HG02973 (cell line): ENCODE data around the gene UNC5C.

Experiments
- ATAC-seq: cut with Tn5 transposase; IDR thresholded peaks from one replicate; pipeline ENCODE4 v1.9.1; 2021; ENCODE audit warnings: moderate library complexity; ENCODE audit not compliant: unreplicated experiment

Gene UNC5C

GRCh38 chr4:95470622-95471021, 78.2 kb downstream of the UNC5C start:
- no peak for ATAC-seq

- ATAC-seq, result no peak
These were observed 79.2 kb downstream of the UNC5C start for GRCh38 chr4:95469617-95470016.

- no peak for ATAC-seq
These were observed 82.0 kb downstream of the UNC5C start for GRCh38 chr4:95466791-95467190.

- no peak for ATAC-seq
These were observed 83.8 kb downstream of the UNC5C start for GRCh38 chr4:95465010-95465409.

- ATAC-seq, result no peak
These were observed 85.9 kb downstream of the UNC5C start for GRCh38 chr4:95462921-95463320.

- no peak for ATAC-seq
These were observed 91.4 kb downstream of the UNC5C start for GRCh38 chr4:95457353-95457752.

GRCh38 chr4:95450294-95450693, 98.5 kb downstream of the UNC5C start:
- no peak for ATAC-seq

GRCh38 chr4:95446173-95446572, 102.6 kb downstream of the UNC5C start:
- ATAC-seq, result no peak

GRCh38 chr4:95445251-95445650, 103.5 kb downstream of the UNC5C start:
- ATAC-seq, result no peak

GRCh38 chr4:95444812-95445211, 104.0 kb downstream of the UNC5C start:
- no peak for ATAC-seq

GRCh38 chr4:95439896-95440295, 108.9 kb downstream of the UNC5C start:
- ATAC-seq, result no peak

- no peak for ATAC-seq
These were observed 109.7 kb downstream of the UNC5C start for GRCh38 chr4:95439071-95439470.

GRCh38 chr4:95432466-95432865, 116.3 kb downstream of the UNC5C start:
- no peak for ATAC-seq

GRCh38 chr4:95431678-95432077, 117.1 kb downstream of the UNC5C start:
- ATAC-seq, result no peak

GRCh38 chr4:95429416-95429815, 119.4 kb downstream of the UNC5C start:
- ATAC-seq, result no peak

- no peak for ATAC-seq
These were observed 120.3 kb downstream of the UNC5C start for GRCh38 chr4:95428291-95429070.

GRCh38 chr4:95426455-95426854, 122.3 kb downstream of the UNC5C start:
- ATAC-seq, result no peak

GRCh38 chr4:95422436-95422835, 126.3 kb downstream of the UNC5C start:
- no peak for ATAC-seq

- no peak for ATAC-seq
These were observed 126.9 kb downstream of the UNC5C start for GRCh38 chr4:95421869-95422268.

GRCh38 chr4:95417531-95417930, 131.2 kb downstream of the UNC5C start:
- no peak for ATAC-seq

- ATAC-seq, result no peak
These were observed 133.4 kb downstream of the UNC5C start for GRCh38 chr4:95415346-95415771.

GRCh38 chr4:95411371-95412088, 137.2 kb downstream of the UNC5C start:
- ATAC-seq, result no peak
